Measurements from ENCODE around the gene TOP1. TPM values are rescaled to one million over a fixed set of nuclear protein-coding genes. Genes with fewer than 3 reads are reported as not detected.

The TOP1 gene
- polyA plus RNA-seq, 2 of the 4 experiments (the other 2 are of a cell fraction) = 20.8 to 70.6 TPM

- FAIRE-seq = no peak
- POLR2A ChIA-PET = interaction anchor here (0.7 to 1.4 kb wide), 2 partner anchors 11 to 39 kb away, joined by 3 to 5 read pairs; no protein-coding TSS in a partner anchor
- CTCF ChIA-PET = interaction anchor here (1.0 to 3.4 kb wide), 3 partner anchors 10 to 50 kb away, joined by 4 to 22 read pairs (median 6); no protein-coding TSS in a partner anchor
Measured at GRCh38 chr20:41040855-41041254, 12.2 kb downstream of the TOP1 start.

DNA sequence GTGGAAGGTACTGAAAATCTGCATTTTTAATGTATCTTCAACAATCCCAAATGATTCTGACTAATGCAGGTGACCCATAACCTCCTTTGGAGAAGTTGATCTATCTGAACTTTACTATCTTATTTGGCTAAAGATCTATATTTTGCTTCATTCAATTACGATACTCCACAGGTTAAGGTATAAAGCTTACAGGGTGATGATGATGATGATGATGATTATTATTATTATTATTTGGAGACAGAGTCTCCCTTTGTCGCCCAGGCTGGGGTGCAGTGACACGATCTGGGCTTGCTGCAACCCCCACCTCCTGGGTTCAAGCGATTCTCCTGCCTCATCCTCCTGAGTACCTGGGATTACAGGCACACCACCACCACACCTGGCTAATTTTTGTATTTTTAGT is 13.1 kb downstream of the TOP1 start:
- no peak for ATAC-seq
- ChIA-PET POLR2A (no interaction called here), CTCF (interaction anchor here (0.6 to 3.4 kb wide), 6 partner anchors 10 to 54 kb away, joined by 3 to 22 read pairs (median 4); no protein-coding TSS in a partner anchor)
- H3K9me3 ChIP-seq = no peaks in the 10 kb centered on the region
- no peak overlapping the region for H3K27ac ChIP-seq
- 93% methylated on average over 4 of the region's 4 CpGs for WGBS (ENCODE audit: missing lambda C conversion rate)
- FAIRE-seq = no peak
- no peak overlapping the region for H3K4me3 ChIP-seq
- no peak overlapping the region for H3K4me2 ChIP-seq
- peaks cover 31% of the 10 kb centered on the region for H3K4me1 ChIP-seq
- TF ChIP-seq MAFK (IDR thresholded peaks at IDR 0.05; ENCODE audit: partially characterized antibody) (no peak), POLR2A (IDR thresholded peaks at IDR 0.05; ENCODE audit: low read length) (no peak), BHLHE40 (IDR thresholded peaks at IDR 0.05; ENCODE audit: low read depth, low read length) (no peak), RAD21 (conservative IDR thresholded peaks at IDR 0.05 in 1 of 2, IDR thresholded peaks at IDR 0.05 in 1 of 2) (no peak), ZFP36 (IDR thresholded peaks at IDR 0.05; ENCODE audit: borderline replicate concordance, partially characterized antibody) (no peak), SMC3 (IDR thresholded peaks at IDR 0.05) (no peak), MAZ (IDR thresholded peaks at IDR 0.05; ENCODE audit: borderline replicate concordance, low read depth, low read length) (no peak), HES2 (IDR thresholded peaks at IDR 0.05) (no peak), EHF (CRISPR knock-in tag; IDR thresholded peaks at IDR 0.05) (no peak), GATA3 (IDR thresholded peaks at IDR 0.05; ENCODE audit: borderline replicate concordance) (no peak), MYC (IDR thresholded peaks at IDR 0.05; ENCODE audit: borderline replicate concordance, low read length) (no peak)
- TF ChIP-seq, protein P1, sequence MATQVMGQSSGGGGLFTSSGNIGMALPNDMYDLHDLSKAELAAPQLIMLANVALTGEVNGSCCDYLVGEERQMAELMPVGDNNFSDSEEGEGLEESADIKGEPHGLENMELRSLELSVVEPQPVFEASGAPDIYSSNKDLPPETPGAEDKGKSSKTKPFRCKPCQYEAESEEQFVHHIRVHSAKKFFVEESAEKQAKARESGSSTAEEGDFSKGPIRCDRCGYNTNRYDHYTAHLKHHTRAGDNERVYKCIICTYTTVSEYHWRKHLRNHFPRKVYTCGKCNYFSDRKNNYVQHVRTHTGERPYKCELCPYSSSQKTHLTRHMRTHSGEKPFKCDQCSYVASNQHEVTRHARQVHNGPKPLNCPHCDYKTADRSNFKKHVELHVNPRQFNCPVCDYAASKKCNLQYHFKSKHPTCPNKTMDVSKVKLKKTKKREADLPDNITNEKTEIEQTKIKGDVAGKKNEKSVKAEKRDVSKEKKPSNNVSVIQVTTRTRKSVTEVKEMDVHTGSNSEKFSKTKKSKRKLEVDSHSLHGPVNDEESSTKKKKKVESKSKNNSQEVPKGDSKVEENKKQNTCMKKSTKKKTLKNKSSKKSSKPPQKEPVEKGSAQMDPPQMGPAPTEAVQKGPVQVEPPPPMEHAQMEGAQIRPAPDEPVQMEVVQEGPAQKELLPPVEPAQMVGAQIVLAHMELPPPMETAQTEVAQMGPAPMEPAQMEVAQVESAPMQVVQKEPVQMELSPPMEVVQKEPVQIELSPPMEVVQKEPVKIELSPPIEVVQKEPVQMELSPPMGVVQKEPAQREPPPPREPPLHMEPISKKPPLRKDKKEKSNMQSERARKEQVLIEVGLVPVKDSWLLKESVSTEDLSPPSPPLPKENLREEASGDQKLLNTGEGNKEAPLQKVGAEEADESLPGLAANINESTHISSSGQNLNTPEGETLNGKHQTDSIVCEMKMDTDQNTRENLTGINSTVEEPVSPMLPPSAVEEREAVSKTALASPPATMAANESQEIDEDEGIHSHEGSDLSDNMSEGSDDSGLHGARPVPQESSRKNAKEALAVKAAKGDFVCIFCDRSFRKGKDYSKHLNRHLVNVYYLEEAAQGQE (IDR thresholded peaks at IDR 0.05) = no peak
- TF ChIP-seq, protein P2, sequence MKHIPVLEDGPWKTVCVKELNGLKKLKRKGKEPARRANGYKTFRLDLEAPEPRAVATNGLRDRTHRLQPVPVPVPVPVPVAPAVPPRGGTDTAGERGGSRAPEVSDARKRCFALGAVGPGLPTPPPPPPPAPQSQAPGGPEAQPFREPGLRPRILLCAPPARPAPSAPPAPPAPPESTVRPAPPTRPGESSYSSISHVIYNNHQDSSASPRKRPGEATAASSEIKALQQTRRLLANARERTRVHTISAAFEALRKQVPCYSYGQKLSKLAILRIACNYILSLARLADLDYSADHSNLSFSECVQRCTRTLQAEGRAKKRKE (CRISPR knock-in tag; IDR thresholded peaks at IDR 0.05; ENCODE audit: low read depth) = no peak
- TF ChIP-seq, protein P3, sequence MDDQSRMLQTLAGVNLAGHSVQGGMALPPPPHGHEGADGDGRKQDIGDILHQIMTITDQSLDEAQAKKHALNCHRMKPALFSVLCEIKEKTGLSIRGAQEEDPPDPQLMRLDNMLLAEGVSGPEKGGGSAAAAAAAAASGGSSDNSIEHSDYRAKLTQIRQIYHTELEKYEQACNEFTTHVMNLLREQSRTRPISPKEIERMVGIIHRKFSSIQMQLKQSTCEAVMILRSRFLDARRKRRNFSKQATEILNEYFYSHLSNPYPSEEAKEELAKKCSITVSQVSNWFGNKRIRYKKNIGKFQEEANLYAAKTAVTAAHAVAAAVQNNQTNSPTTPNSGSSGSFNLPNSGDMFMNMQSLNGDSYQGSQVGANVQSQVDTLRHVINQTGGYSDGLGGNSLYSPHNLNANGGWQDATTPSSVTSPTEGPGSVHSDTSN (IDR thresholded peaks at IDR 0.05) = no peak
- no peak for DNase-seq (ENCODE audit: low read depth in 1 of 2, low spot score in 1 of 2)

More at GRCh38 chr20:41040855-41041254, 12.2 kb downstream of the TOP1 start:
- no peak for ATAC-seq
- DNase-seq (ENCODE audit: low read depth in 1 of 2, low spot score in 1 of 2) = no peak
- TF ChIP-seq FOXS1 (CRISPR knock-in tag; IDR thresholded peaks at IDR 0.05) = no peak
- no peak for TF ChIP-seq ZNF302 (CRISPR knock-in tag; IDR thresholded peaks at IDR 0.05)
- no peak for TF ChIP-seq RCOR1 (IDR thresholded peaks at IDR 0.05; ENCODE audit: low read depth, low read length)
- TF ChIP-seq TP53 (CRISPR knock-in tag; IDR thresholded peaks at IDR 0.05) = no peak
- TF ChIP-seq HDAC2 (IDR thresholded peaks at IDR 0.05) = no peak
- TF ChIP-seq, protein P4, sequence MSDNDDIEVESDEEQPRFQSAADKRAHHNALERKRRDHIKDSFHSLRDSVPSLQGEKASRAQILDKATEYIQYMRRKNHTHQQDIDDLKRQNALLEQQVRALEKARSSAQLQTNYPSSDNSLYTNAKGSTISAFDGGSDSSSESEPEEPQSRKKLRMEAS (IDR thresholded peaks at IDR 0.05) = no peak
- 93% methylated on average over 1 of the region's 1 CpG for WGBS (ENCODE audit: missing lambda C conversion rate)
- no peak overlapping the region for H3K4me2 ChIP-seq
- H3K27ac ChIP-seq = no peak overlapping the region
- peaks cover 22% of the 10 kb centered on the region; the same call in 2 of the 3 replicates for H3K4me1 ChIP-seq
- H3K9me3 ChIP-seq = no peaks in the 10 kb centered on the region
- no peak overlapping the region for H3K4me3 ChIP-seq

Measured in A549 (cell line).